ENCODE results near the gene C2orf78. TPM values are rescaled to one million over a fixed set of nuclear protein-coding genes. Genes with fewer than 3 reads are reported as not detected.

C2orf78 gene
- total and polyA plus RNA-seq, 9 of the 15 experiments (the other 6 are each of a cell fraction or from before 2014, with no cell fraction given) = 0.04 to 0.28 (median 0.20) TPM

GRCh38 chr2:73779467-73780236 is 4.3 kb upstream of the C2orf78 start, which contains the start of gene DUSP11 (continued):
- TF ChIP-seq, protein P1, sequence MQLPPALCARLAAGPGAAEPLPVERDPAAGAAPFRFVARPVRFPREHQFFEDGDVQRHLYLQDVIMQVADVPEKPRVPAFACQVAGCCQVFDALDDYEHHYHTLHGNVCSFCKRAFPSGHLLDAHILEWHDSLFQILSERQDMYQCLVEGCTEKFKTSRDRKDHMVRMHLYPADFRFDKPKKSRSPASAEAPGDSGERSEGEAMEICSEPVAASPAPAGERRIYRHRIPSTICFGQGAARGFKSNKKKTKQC (CRISPR knock-in tag; IDR thresholded peaks at IDR 0.05) = no peak
- TF ChIP-seq POLR2G (IDR thresholded peaks at IDR 0.05; ENCODE audit: low read depth, low read length) (peak; percentile 88), HMG20A (CRISPR knock-in tag; conservative IDR thresholded peaks at IDR 0.05) (no peak), ZBTB2 (IDR thresholded peaks at IDR 0.05) (peak; percentile 90), RBM25 (IDR thresholded peaks at IDR 0.05; ENCODE audit: low read depth, low read length, severe bottlenecking) (no peak), ZNF75A (CRISPR knock-in tag; IDR thresholded peaks at IDR 0.05) (no peak), MAZ (CRISPR knock-in tag; conservative IDR thresholded peaks at IDR 0.05 in 1 of 2, IDR thresholded peaks at IDR 0.05 in 1 of 2) (peak; percentile 20 to 44; a peak in 1 of 4 replicates), NR2C1 (IDR thresholded peaks at IDR 0.05) (no peak), NR2C1 (tag; IDR thresholded peaks at IDR 0.05) (no peak), SNRNP70 (optimal IDR thresholded peaks at IDR 0.05; ENCODE audit: low read depth, low read length) (no peak), ATF4 (CRISPR knock-in tag; IDR thresholded peaks at IDR 0.05) (no peak), KAT2B (IDR thresholded peaks at IDR 0.05; ENCODE audit: low read depth, low read length) (no peak), NFE2L1 (tag; IDR thresholded peaks at IDR 0.05; ENCODE audit: borderline replicate concordance, low read depth) (no peak), CEBPZ (IDR thresholded peaks at IDR 0.05; ENCODE audit: borderline replicate concordance, low read depth, low read length) (no peak)
- TF ChIP-seq, protein P2, sequence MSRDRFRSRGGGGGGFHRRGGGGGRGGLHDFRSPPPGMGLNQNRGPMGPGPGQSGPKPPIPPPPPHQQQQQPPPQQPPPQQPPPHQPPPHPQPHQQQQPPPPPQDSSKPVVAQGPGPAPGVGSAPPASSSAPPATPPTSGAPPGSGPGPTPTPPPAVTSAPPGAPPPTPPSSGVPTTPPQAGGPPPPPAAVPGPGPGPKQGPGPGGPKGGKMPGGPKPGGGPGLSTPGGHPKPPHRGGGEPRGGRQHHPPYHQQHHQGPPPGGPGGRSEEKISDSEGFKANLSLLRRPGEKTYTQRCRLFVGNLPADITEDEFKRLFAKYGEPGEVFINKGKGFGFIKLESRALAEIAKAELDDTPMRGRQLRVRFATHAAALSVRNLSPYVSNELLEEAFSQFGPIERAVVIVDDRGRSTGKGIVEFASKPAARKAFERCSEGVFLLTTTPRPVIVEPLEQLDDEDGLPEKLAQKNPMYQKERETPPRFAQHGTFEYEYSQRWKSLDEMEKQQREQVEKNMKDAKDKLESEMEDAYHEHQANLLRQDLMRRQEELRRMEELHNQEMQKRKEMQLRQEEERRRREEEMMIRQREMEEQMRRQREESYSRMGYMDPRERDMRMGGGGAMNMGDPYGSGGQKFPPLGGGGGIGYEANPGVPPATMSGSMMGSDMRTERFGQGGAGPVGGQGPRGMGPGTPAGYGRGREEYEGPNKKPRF (IDR thresholded peaks at IDR 0.05; ENCODE audit: low read depth, low read length) = no peak
- TF ChIP-seq, protein P3, sequence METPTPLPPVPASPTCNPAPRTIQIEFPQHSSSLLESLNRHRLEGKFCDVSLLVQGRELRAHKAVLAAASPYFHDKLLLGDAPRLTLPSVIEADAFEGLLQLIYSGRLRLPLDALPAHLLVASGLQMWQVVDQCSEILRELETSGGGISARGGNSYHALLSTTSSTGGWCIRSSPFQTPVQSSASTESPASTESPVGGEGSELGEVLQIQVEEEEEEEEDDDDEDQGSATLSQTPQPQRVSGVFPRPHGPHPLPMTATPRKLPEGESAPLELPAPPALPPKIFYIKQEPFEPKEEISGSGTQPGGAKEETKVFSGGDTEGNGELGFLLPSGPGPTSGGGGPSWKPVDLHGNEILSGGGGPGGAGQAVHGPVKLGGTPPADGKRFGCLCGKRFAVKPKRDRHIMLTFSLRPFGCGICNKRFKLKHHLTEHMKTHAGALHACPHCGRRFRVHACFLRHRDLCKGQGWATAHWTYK (CRISPR knock-in tag; IDR thresholded peaks at IDR 0.05) = no peak
